Glomerular visceral epithelial cell (primary cell): Measurements from ENCODE around the gene USP17L26.
"Not testable (repeated sequence)": the region's sequence is repeated elsewhere in the genome, so short reads cannot be mapped to it uniquely, and the experiment has no call there.

Experiments used
- DNase-seq: peaks from one replicate; pipeline ENCODE4 v3.0.0-alpha.2; 2016; ENCODE audit errors: extremely low spot score

USP17L26 gene

GRCh38 chr4:9334358-9334757 lies at the start of gene USP17L26:
Gene USP17L26 (plus strand): TSS chr4:9334658. CDS start chr4:9334658, 0 bp downstream.
- DNase-seq, result not testable (repeated sequence)

- DNase-seq, result not testable (repeated sequence)
Measured at GRCh38 chr4:9324191-9324590, 10.3 kb upstream of the USP17L26 start.

GRCh38 chr4:9324865-9325264 lies 9.6 kb upstream of the USP17L26 start, which contains the start of gene USP17L24:
Gene USP17L24 (plus strand): TSS chr4:9325165. CDS start chr4:9325165, 0 bp downstream.
- DNase-seq, result not testable (repeated sequence)

- not testable (repeated sequence) for DNase-seq
Measured at GRCh38 chr4:9329611-9330010, 4.8 kb upstream of the USP17L26 start, which contains the start of gene USP17L25. Gene USP17L25 (plus strand): TSS chr4:9329911. CDS start chr4:9329911, 0 bp downstream.

- not testable (repeated sequence) for DNase-seq
Measured at GRCh38 chr4:9339103-9339502, 4.6 kb downstream of the USP17L26 start, which contains the start of gene USP17L5. Gene USP17L5 (plus strand): TSS chr4:9339403. CDS start chr4:9339403, 0 bp downstream.

- not testable (repeated sequence) for DNase-seq
Measured at GRCh38 chr4:9343848-9344247, 9.4 kb downstream of the USP17L26 start, which contains the start of gene USP17L27. Gene USP17L27 (plus strand): TSS chr4:9344148. CDS start chr4:9344148, 0 bp downstream.

- not testable (repeated sequence) for DNase-seq
Measured at GRCh38 chr4:9348593-9348992, 14.1 kb downstream of the USP17L26 start, which contains the start of gene USP17L28. Gene USP17L28 (plus strand): TSS chr4:9348893. CDS start chr4:9348893, 0 bp downstream.

GRCh38 chr4:9350866-9351265 lies 16.4 kb downstream of the USP17L26 start:
- not testable (repeated sequence) for DNase-seq

GRCh38 chr4:9353338-9353737 lies 18.9 kb downstream of the USP17L26 start, which contains the start of gene USP17L29:
Gene USP17L29 (plus strand): TSS chr4:9353638. CDS start chr4:9353638, 0 bp downstream.
- DNase-seq, result not testable (repeated sequence)

GRCh38 chr4:9362829-9363228 lies 28.4 kb downstream of the USP17L26 start, which contains the start of gene USP17L30:
Gene USP17L30 (plus strand): TSS chr4:9363129. CDS start chr4:9363129, 0 bp downstream.
- DNase-seq, result not testable (repeated sequence)

GRCh38 chr4:9379881-9380280 lies 45.4 kb downstream of the USP17L26 start:
- DNase-seq, result not testable (repeated sequence)

- DNase-seq, result peak; percentile 3
Measured at GRCh38 chr4:9381012-9381534, 46.6 kb downstream of the USP17L26 start.

- peak; percentile 0 for DNase-seq
Measured at GRCh38 chr4:9384126-9384525, 49.7 kb downstream of the USP17L26 start.
